SU-DHL-6 (cell line): ENCODE results near the gene CARD11.

ENCODE experiments used
- CTCF ChIP-seq: fragments of 200-600 bp; sonication (generic); IDR thresholded peaks from one replicate; pipeline ENCODE4 v1.5.1; 2017; ENCODE audit warnings: antibody characterized with exemption, mild to moderate bottlenecking, low read length, moderate library complexity; ENCODE audit not compliant: insufficient read depth, poor library complexity, severe bottlenecking
- EZH2phosphoT487 ChIP-seq: fragments of 200-600 bp; sonication (generic), shearing (Covaris generic); conservative IDR thresholded peaks from 2 replicates; pipeline ENCODE4 v1.6.1; 2018; ENCODE audit warnings: mild to moderate bottlenecking, antibody characterized with exemption, low read length, moderate library complexity, mixed read lengths

GRCh38 chr7:3066506-3066905 is 22.8 kb upstream of the CARD11 start:
- TF ChIP-seq CTCF = no peak
- no peak for TF ChIP-seq EZH2phosphoT487
